BLaER1 treated with 17β-estradiol and CSF1 and Interleukin-3, amounts not matched to agents 10 nM and 100 nM (cell line): ENCODE measurements around the gene GAS7.
A peak's percentile ranks its signal among the peaks of the same experiment; 100 is the strongest.

Experiments used
- H3K27ac ChIP-seq, 11 experiments: shearing (Covaris generic); formaldehyde crosslinking; 2 replicates each; pipeline ENCODE4 v1.8.1; 2022
- H3K27me3 ChIP-seq, 11 experiments: shearing (Covaris generic); formaldehyde crosslinking; 2 replicates each; pipeline ENCODE4 v1.8.1; 2022
- H3K36me3 ChIP-seq, 11 experiments: shearing (Covaris generic); formaldehyde crosslinking; 2 replicates each; pipeline ENCODE4 v1.8.1; 2022
- H3K4me1 ChIP-seq, 10 experiments: shearing (Covaris generic); formaldehyde crosslinking; 2 replicates each; pipeline ENCODE4 v1.8.1; 2022
- H3K4me2 ChIP-seq, 11 experiments: shearing (Covaris generic); formaldehyde crosslinking; 2 replicates each; pipeline ENCODE4 v1.8.1; 2022
- H3K4me3 ChIP-seq, 10 experiments: shearing (Covaris generic); formaldehyde crosslinking; 2 replicates each; pipeline ENCODE4 v1.8.1; 2022
- H3K9ac ChIP-seq, 11 experiments: shearing (Covaris generic); formaldehyde crosslinking; 2 replicates each; pipeline ENCODE4 v1.8.1; 2022
- H3K9me3 ChIP-seq, 11 experiments: shearing (Covaris generic); formaldehyde crosslinking; replicated peaks in 1 of 11; 2 replicates each; pipeline ENCODE4 v1.8.1; 2022
- H4K20me1 ChIP-seq, 11 experiments: shearing (Covaris generic); formaldehyde crosslinking; 2 replicates each; pipeline ENCODE4 v1.8.1; 2022
- Cebpa-rat ChIP-seq, 11 experiments: shearing (Covaris generic); IDR thresholded peaks; 2 replicates each; pipeline ENCODE4 v1.8.1; 2022

The GAS7 gene

GRCh38 chr17:9943343-9943742, 255.1 kb downstream of the GAS7 start:
- H3K9me3 ChIP-seq, result peaks cover 5 to 51% (median 31%) of the 10 kb centered on the region in 11 experiments; a peak in 21 of 22 replicates
- peaks cover 0 to 98% (median 80%) of the 10 kb centered on the region in 11 experiments; a peak in 19 of 22 replicates for H4K20me1 ChIP-seq
- H3K4me2 ChIP-seq, result no peak overlapping the region
- H3K27me3 ChIP-seq, result no peaks in the 10 kb centered on the region
- no peak overlapping the region for H3K9ac ChIP-seq
- peaks cover 93 to 100% (median 100%) of the 10 kb centered on the region in 11 experiments for H3K36me3 ChIP-seq
- H3K4me3 ChIP-seq, result no peak overlapping the region
- H3K4me1 ChIP-seq, result peaks cover 0 to 17% (median 0%) of the 10 kb centered on the region in 10 experiments; a peak in 3 of 20 replicates
- no peak for TF ChIP-seq Cebpa-rat (IDR thresholded peaks at IDR 0.05)
- H3K27ac ChIP-seq, result no peak overlapping the region

GRCh38 chr17:9942885-9943284, 255.5 kb downstream of the GAS7 start:
- H3K4me2 ChIP-seq, result no peak overlapping the region
- H3K9me3 ChIP-seq, result peaks cover 7 to 51% (median 33%) of the 10 kb centered on the region in 11 experiments; a peak in 21 of 22 replicates
- peaks cover 97 to 100% (median 100%) of the 10 kb centered on the region in 11 experiments for H3K36me3 ChIP-seq
- no peak overlapping the region for H3K4me3 ChIP-seq
- H3K27ac ChIP-seq, result no peak overlapping the region
- peaks cover 0 to 18% (median 3%) of the 10 kb centered on the region in 10 experiments; a peak in 7 of 20 replicates for H3K4me1 ChIP-seq
- peaks cover 0 to 98% (median 79%) of the 10 kb centered on the region in 11 experiments; a peak in 19 of 22 replicates for H4K20me1 ChIP-seq
- H3K9ac ChIP-seq, result no peak overlapping the region
- no peaks in the 10 kb centered on the region for H3K27me3 ChIP-seq
- no peak for TF ChIP-seq Cebpa-rat (IDR thresholded peaks at IDR 0.05)

GRCh38 chr17:9941305-9941704, 257.1 kb downstream of the GAS7 start:
- Histone ChIP-seq H3K4me2 (no peak overlapping the region), H3K4me1 (peaks cover 0 to 34% (median 11%) of the 10 kb centered on the region in 10 experiments; a peak in 12 of 20 replicates), H3K36me3 (peaks cover 98 to 100% (median 100%) of the 10 kb centered on the region in 11 experiments), H3K9me3 (peaks cover 7 to 51% (median 33%) of the 10 kb centered on the region in 11 experiments; a peak in 21 of 22 replicates), H3K27me3 (no peaks in the 10 kb centered on the region), H3K27ac (no peak overlapping the region), H3K4me3 (no peak overlapping the region), H3K9ac (no peak overlapping the region), H4K20me1 (peaks cover 0 to 98% (median 78%) of the 10 kb centered on the region in 11 experiments; a peak in 19 of 22 replicates)
- no peak for TF ChIP-seq Cebpa-rat (IDR thresholded peaks at IDR 0.05)

- H3K9me3 ChIP-seq, result peaks cover 7 to 51% (median 33%) of the 10 kb centered on the region in 11 experiments; a peak in 21 of 22 replicates
- H3K4me1 ChIP-seq, result peaks cover 0 to 39% (median 14%) of the 10 kb centered on the region in 10 experiments; a peak in 12 of 20 replicates
- H4K20me1 ChIP-seq, result peaks cover 0 to 98% (median 78%) of the 10 kb centered on the region in 11 experiments; a peak in 19 of 22 replicates
- no peak overlapping the region for H3K4me3 ChIP-seq
- no peak overlapping the region for H3K4me2 ChIP-seq
- no peak overlapping the region for H3K9ac ChIP-seq
- no peak for TF ChIP-seq Cebpa-rat (IDR thresholded peaks at IDR 0.05)
- no peak overlapping the region for H3K27ac ChIP-seq
- H3K27me3 ChIP-seq, result no peaks in the 10 kb centered on the region
- peaks cover 98 to 100% (median 100%) of the 10 kb centered on the region in 11 experiments for H3K36me3 ChIP-seq
Measured at GRCh38 chr17:9940841-9941240, 257.6 kb downstream of the GAS7 start.

- H3K36me3 ChIP-seq, result peaks cover 98 to 100% (median 100%) of the 10 kb centered on the region in 11 experiments
- peaks cover 7 to 51% (median 33%) of the 10 kb centered on the region in 11 experiments; a peak in 21 of 22 replicates for H3K9me3 ChIP-seq
Measured at GRCh38 chr17:9938764-9939163, 259.6 kb downstream of the GAS7 start.

GRCh38 chr17:9937901-9938300, 260.5 kb downstream of the GAS7 start:
- Histone ChIP-seq H4K20me1 (peaks cover 0 to 97% (median 72%) of the 10 kb centered on the region in 11 experiments; a peak in 20 of 22 replicates), H3K27ac (no peak overlapping the region), H3K4me2 (peak overlapping the region in 1 of 11 experiments; percentile 1; a peak in 4 of 22 replicates), H3K4me3 (no peak overlapping the region), H3K36me3 (peaks cover 98 to 100% (median 100%) of the 10 kb centered on the region in 11 experiments), H3K27me3 (no peaks in the 10 kb centered on the region), H3K4me1 (peaks cover 0 to 34% (median 17%) of the 10 kb centered on the region in 10 experiments; a peak in 12 of 20 replicates), H3K9me3 (peaks cover 7 to 45% (median 33%) of the 10 kb centered on the region in 11 experiments; a peak in 21 of 22 replicates), H3K9ac (no peak overlapping the region)
- TF ChIP-seq Cebpa-rat (IDR thresholded peaks at IDR 0.05), result no peak

More at GRCh38 chr17:9938764-9939163, 259.6 kb downstream of the GAS7 start:
- Histone ChIP-seq H3K4me3 (no peak overlapping the region), H3K4me1 (peaks cover 0 to 34% (median 17%) of the 10 kb centered on the region in 10 experiments; a peak in 12 of 20 replicates), H3K9ac (no peak overlapping the region), H3K27me3 (no peaks in the 10 kb centered on the region), H3K27ac (no peak overlapping the region), H3K4me2 (no peak overlapping the region), H4K20me1 (peaks cover 0 to 98% (median 79%) of the 10 kb centered on the region in 11 experiments; a peak in 20 of 22 replicates)
- no peak for TF ChIP-seq Cebpa-rat (IDR thresholded peaks at IDR 0.05)

GRCh38 chr17:9937241-9937761, 261.1 kb downstream of the GAS7 start:
- Histone ChIP-seq H4K20me1 (peaks cover 0 to 97% (median 71%) of the 10 kb centered on the region in 11 experiments; a peak in 20 of 22 replicates), H3K4me3 (no peak overlapping the region), H3K9ac (no peak overlapping the region), H3K4me1 (peaks cover 0 to 34% (median 17%) of the 10 kb centered on the region in 10 experiments; a peak in 12 of 20 replicates), H3K9me3 (peaks cover 7 to 43% (median 33%) of the 10 kb centered on the region in 11 experiments; a peak in 21 of 22 replicates), H3K4me2 (peak overlapping the region in 3 of 11 experiments; percentile 1 to 41 (median 13); a peak in 3 of 22 replicates), H3K27me3 (no peaks in the 10 kb centered on the region), H3K36me3 (peaks cover 92 to 100% (median 100%) of the 10 kb centered on the region in 11 experiments), H3K27ac (no peak overlapping the region)
- TF ChIP-seq Cebpa-rat (IDR thresholded peaks at IDR 0.05), result no peak

- TF ChIP-seq Cebpa-rat (IDR thresholded peaks at IDR 0.05), result no peak
- H3K27ac ChIP-seq, result no peak overlapping the region; a peak in 1 of 22 replicates
- peaks cover 7 to 32% (median 26%) of the 10 kb centered on the region in 11 experiments; a peak in 21 of 22 replicates for H3K9me3 ChIP-seq
- peaks cover 3 to 34% (median 18%) of the 10 kb centered on the region in 10 experiments; a peak in 16 of 20 replicates for H3K4me1 ChIP-seq
- H3K36me3 ChIP-seq, result peaks cover 88 to 100% (median 100%) of the 10 kb centered on the region in 11 experiments
- H4K20me1 ChIP-seq, result peaks cover 0 to 98% (median 79%) of the 10 kb centered on the region in 11 experiments; a peak in 20 of 22 replicates
- H3K27me3 ChIP-seq, result no peaks in the 10 kb centered on the region
- peak overlapping the region in 2 of 11 experiments; percentile 6 to 47; a peak in 2 of 22 replicates for H3K4me2 ChIP-seq
- H3K9ac ChIP-seq, result no peak overlapping the region
- H3K4me3 ChIP-seq, result no peak overlapping the region
Measured at GRCh38 chr17:9936095-9936494, 262.3 kb downstream of the GAS7 start.

- Histone ChIP-seq H3K36me3 (peaks cover 88 to 100% (median 100%) of the 10 kb centered on the region in 11 experiments), H3K9me3 (peaks cover 7 to 25% (median 20%) of the 10 kb centered on the region in 11 experiments; a peak in 21 of 22 replicates), H3K4me3 (no peak overlapping the region), H3K9ac (no peak overlapping the region), H3K4me1 (peaks cover 10 to 34% (median 23%) of the 10 kb centered on the region in 10 experiments; a peak in 17 of 20 replicates), H3K27ac (peak overlapping the region in 1 of 11 experiments; percentile 10; a peak in 1 of 22 replicates), H3K4me2 (no peak overlapping the region), H4K20me1 (peaks cover 0 to 98% (median 72%) of the 10 kb centered on the region in 11 experiments; a peak in 19 of 22 replicates), H3K27me3 (no peaks in the 10 kb centered on the region)
- no peak for TF ChIP-seq Cebpa-rat (IDR thresholded peaks at IDR 0.05)
Measured at GRCh38 chr17:9935408-9935807, 263.0 kb downstream of the GAS7 start.
